GM08714 (cell line): Measurements from ENCODE around the gene MNAT1.
"Not testable (repeated sequence)": the region's sequence is repeated elsewhere in the genome, so short reads cannot be mapped to it uniquely, and the experiment has no call there.

Experiments used
- H3K4me3 ChIP-seq: fragments of 200-500 bp; sonication (Bioruptor generic); 2 replicates; pipeline ENCODE4 v1.5.1; 2014; ENCODE audit warnings: mild to moderate bottlenecking, low read length, inconsistent platforms
- ZNF274 ChIP-seq: IDR thresholded peaks from 2 replicates; pipeline ENCODE4 v1.6.1; 2012; ENCODE audit warnings: mild to moderate bottlenecking, low read depth, low read length

MNAT1 gene

GRCh38 chr14:60807247-60807646, 72.7 kb downstream of the MNAT1 start:
- no peak for TF ChIP-seq ZNF274

DNA sequence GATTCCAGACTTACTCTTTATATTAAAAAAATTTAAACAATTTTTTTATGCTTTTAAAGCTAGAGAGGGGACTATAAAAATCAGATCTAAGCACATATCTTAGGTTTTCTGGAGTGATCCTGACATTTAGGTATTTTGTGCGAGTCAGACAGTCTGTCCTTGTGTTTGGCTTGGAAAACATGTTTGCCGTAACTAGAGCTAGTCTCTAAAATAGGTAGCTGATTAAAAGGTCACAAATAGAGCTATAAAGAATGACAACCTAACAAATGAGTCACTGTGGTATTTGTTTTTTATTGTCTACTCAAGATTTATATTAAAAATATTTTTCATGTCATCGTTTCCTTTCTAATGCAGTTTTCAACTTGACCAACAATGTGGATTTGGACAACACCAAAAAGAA, 73.4 kb downstream of the MNAT1 start:
- no peak overlapping the region for H3K4me3 ChIP-seq

More at GRCh38 chr14:60807247-60807646, 72.7 kb downstream of the MNAT1 start:
- H3K4me3 ChIP-seq = no peak overlapping the region

DNA sequence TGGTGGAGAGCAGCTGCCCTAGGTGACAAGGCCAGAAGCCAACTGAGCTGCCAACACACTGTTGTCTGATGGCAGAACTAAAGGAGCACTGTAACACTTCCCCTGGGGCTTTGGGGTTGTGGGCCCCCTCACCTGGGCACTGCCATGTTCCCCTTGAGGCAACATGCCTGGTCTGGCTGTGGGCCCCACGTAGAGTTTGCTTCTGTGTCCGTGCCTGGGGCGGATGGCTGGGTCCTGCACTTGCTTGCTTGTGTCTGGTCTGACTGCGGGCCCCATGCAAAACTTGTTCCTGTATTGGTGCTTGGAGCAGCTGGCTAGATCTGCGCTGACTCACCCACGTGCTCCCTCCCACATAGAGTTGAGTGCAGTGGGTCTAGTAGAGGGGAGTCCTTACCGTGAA, 78.4 kb downstream of the MNAT1 start:
- TF ChIP-seq ZNF274 = no peak
- H3K4me3 ChIP-seq = no peak overlapping the region

More for the DNA sequence above, 73.4 kb downstream of the MNAT1 start:
- TF ChIP-seq ZNF274 = no peak

DNA sequence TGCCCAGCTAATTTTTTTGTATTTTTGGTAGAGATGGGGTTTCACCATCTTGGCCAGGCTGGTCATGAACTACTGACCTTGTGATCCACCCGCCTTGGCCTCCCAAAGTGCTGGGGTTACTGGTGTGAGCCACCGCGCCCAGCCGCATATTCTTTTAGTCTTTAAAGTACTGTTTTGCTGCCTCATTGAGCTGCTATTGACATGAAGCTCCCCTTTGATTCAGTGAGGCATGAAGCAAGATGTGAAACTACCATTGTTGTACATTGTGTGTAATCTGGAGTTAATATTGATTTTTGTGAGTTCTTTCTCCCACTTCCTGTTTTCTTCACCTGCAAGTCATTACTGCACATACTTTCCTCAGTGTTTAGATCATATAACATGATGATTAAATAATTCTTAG, 80.8 kb downstream of the MNAT1 start:
- H3K4me3 ChIP-seq = no peak overlapping the region
- TF ChIP-seq ZNF274 = no peak

DNA sequence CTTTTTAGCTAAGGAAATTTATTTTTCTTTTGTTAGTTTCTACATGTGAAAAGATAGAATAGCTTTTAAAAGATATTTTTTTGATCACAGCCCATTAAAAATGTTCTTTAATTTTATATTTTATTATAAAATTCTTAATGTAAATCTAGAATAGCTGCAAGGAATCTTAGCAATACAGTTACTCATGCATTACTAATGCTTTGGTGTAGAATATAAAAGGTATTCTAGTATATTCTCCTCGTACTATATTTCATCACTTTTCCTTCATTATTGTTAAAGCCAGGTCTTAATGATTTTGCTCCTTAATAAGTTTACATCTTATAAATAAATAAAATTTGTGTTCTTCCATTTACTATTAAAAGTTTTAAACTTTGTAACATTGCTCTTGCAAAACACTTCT, 82.6 kb downstream of the MNAT1 start:
- TF ChIP-seq ZNF274 = no peak
- H3K4me3 ChIP-seq = no peak overlapping the region

DNA sequence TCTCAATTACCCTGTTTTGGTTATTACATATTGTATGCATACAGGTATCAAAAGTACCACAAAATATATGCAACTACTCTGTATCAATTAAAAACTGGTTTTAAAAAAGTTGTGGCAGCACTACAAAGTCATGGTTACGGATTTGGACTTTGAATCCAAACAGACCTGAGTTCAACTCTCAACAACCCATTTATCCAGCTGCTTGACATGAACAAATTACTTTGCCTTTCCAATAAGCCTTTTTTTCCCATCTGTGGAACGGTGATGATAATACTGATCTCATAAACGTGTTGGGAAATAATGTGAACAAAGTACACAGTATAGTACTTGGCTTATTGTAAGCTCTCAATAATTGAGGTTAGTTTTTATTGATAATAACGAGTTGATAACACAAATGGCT, 85.0 kb downstream of the MNAT1 start:
- no peak for TF ChIP-seq ZNF274
- no peak overlapping the region for H3K4me3 ChIP-seq

- H3K4me3 ChIP-seq = no peak overlapping the region
- TF ChIP-seq ZNF274 = no peak
Measured at GRCh38 chr14:60838601-60839000, 104.0 kb downstream of the MNAT1 start.

DNA sequence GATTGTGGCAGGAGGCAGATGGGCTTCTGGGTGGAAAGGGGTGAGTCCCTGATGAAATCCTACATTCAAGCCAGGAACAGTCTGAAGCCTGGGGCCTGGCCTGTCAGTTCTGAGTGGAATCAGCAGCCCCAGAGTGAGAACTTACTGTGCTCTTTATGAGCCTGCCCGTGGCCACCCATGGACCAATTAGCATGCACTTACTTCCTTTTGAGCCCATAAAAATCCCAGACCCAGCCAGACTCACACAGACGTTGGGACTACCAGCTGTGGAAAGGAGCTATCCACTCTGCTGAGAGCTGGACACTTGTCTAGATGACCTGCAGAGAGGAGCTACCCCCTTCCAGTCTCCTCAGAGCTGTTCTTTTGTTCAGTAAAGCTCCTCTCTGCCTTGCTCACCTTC, 104.5 kb downstream of the MNAT1 start:
- H3K4me3 ChIP-seq = no peak overlapping the region
- no peak for TF ChIP-seq ZNF274

GRCh38 chr14:60839657-60840056, 105.1 kb downstream of the MNAT1 start:
- no peak overlapping the region for H3K4me3 ChIP-seq
- TF ChIP-seq ZNF274 = no peak

- TF ChIP-seq ZNF274 = no peak
Measured at GRCh38 chr14:60840313-60840712, 105.8 kb downstream of the MNAT1 start.

DNA sequence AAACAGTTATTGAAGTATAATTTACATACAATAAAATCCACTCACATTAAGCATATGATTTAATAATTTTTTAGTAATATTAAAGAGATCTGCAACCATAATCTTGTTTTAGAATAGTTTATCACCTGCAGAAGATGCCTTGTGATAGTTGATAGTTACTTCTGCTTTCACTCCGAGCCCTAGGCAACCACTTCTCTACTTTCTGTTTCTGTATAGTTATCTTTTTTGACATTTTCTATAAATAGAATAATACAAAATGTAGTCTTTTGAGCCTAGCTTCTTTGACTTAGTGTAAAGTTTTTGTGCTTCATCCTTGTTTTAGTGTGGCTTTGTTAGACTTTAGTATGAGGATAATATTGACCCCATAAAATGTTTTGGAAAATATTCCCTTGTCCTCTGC, 111.0 kb downstream of the MNAT1 start:
- TF ChIP-seq ZNF274 = no peak
- no peak overlapping the region for H3K4me3 ChIP-seq

More at GRCh38 chr14:60840313-60840712, 105.8 kb downstream of the MNAT1 start:
- H3K4me3 ChIP-seq = no peak overlapping the region

- TF ChIP-seq ZNF274 = no peak
- no peak overlapping the region for H3K4me3 ChIP-seq
Measured at GRCh38 chr14:60848066-60848465, 113.5 kb downstream of the MNAT1 start.

- H3K4me3 ChIP-seq = not testable (repeated sequence)
Measured at GRCh38 chr14:60851692-60852091, 117.1 kb downstream of the MNAT1 start.

GRCh38 chr14:60856111-60856510, 121.5 kb downstream of the MNAT1 start:
- no peak for TF ChIP-seq ZNF274

GRCh38 chr14:60859525-60859924, 125.0 kb downstream of the MNAT1 start:
- no peak overlapping the region for H3K4me3 ChIP-seq
- no peak for TF ChIP-seq ZNF274

More at GRCh38 chr14:60856111-60856510, 121.5 kb downstream of the MNAT1 start:
- H3K4me3 ChIP-seq = no peak overlapping the region

DNA sequence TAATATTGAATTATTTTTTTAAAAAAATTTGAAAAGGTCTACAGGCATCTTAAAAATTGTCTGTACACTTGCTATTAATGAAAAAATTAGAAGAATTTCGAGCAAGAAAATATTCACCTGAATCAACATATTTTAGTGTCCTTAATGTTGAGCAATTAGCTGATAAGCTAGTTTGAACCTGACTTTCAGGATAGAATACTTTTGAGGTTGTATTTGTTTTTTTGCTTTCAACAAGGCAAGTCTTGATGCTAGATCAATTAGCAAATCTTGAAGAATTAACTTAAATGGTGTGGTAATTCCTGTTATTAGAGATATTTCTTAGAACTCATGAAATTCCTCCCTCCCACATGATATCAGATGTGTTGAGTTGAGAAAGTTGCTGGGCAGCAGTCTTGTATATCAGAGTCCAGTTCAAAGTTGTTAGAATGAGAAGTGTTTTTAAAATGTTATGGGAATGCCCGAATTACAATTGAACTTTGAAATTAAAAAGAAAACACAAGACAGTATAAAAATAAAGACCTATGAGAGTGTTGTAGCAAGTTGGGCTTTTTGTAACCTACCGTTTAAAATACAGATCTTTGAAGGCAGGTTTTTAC, 127.1 kb downstream of the MNAT1 start:
- no peak for TF ChIP-seq ZNF274
- H3K4me3 ChIP-seq = no peak overlapping the region

- H3K4me3 ChIP-seq = no peak overlapping the region
- TF ChIP-seq ZNF274 = no peak
Measured at GRCh38 chr14:60862283-60862682, 127.7 kb downstream of the MNAT1 start.
